Mesendoderm (in vitro differentiated cells): ENCODE measurements around the gene SEPTIN10.

Experiments used
- DNase-seq: peaks from one replicate; pipeline ENCODE4 v3.0.0; 2013
- H2AK5ac ChIP-seq: 2 replicates; pipeline ENCODE4 v1.6.1; 2013; ENCODE audit warnings: low read length, inconsistent platforms
- H2BK120ac ChIP-seq: 2 replicates; pipeline ENCODE4 v1.6.1; 2013; ENCODE audit warnings: low read depth, mild to moderate bottlenecking, low read length, moderate library complexity, mixed read lengths
- H2BK15ac ChIP-seq: replicated peaks from 2 replicates; pipeline ENCODE4 v1.6.1; 2013; ENCODE audit warnings: low read depth, mild to moderate bottlenecking, moderate library complexity
- H2BK5ac ChIP-seq: 2 replicates; pipeline ENCODE4 v1.6.1; 2013; ENCODE audit warnings: low read length, inconsistent platforms
- H3K18ac ChIP-seq: 2 replicates; pipeline ENCODE4 v1.6.1; 2013; ENCODE audit warnings: mild to moderate bottlenecking, low read length, mixed read lengths
- H3K23ac ChIP-seq: one replicate; pipeline ENCODE4 v1.6.1; 2013; ENCODE audit warnings: low read length
- H3K27ac ChIP-seq: 2 replicates; pipeline ENCODE4 v1.5.1; 2013; ENCODE audit warnings: low read depth, mild to moderate bottlenecking, inconsistent platforms, low read length, moderate library complexity
- H3K27me3 ChIP-seq: 2 replicates; pipeline ENCODE4 v1.6.1; 2013; ENCODE audit warnings: low read length, control low read depth, mild to moderate bottlenecking, inconsistent platforms; ENCODE audit not compliant: insufficient read depth, poor library complexity
- H3K36me3 ChIP-seq: 2 replicates; pipeline ENCODE4 v1.6.1; 2013; ENCODE audit warnings: low read length, inconsistent platforms; ENCODE audit not compliant: control insufficient read depth, insufficient read depth
- H3K4ac ChIP-seq: one replicate; pipeline ENCODE4 v1.6.1; 2013; ENCODE audit warnings: low read depth, mild to moderate bottlenecking, low read length, moderate library complexity
- H3K4me1 ChIP-seq: 2 replicates; pipeline ENCODE4 v1.6.1; 2013; ENCODE audit warnings: low read depth, low read length, inconsistent platforms; ENCODE audit not compliant: control insufficient read depth
- H3K4me2 ChIP-seq: 2 replicates; pipeline ENCODE4 v1.6.1; 2013; ENCODE audit warnings: low read length
- H3K4me3 ChIP-seq: 2 replicates; pipeline ENCODE4 v1.5.1; 2013; ENCODE audit warnings: mild to moderate bottlenecking, low read length
- H3K56ac ChIP-seq: one replicate; pipeline ENCODE4 v1.6.1; 2013; ENCODE audit warnings: low read length
- H3K79me1 ChIP-seq: 2 replicates; pipeline ENCODE4 v1.6.1; 2013; ENCODE audit warnings: low read length, inconsistent platforms
- H3K79me2 ChIP-seq: 2 replicates; pipeline ENCODE4 v1.6.1; 2013; ENCODE audit warnings: mild to moderate bottlenecking, low read length; ENCODE audit not compliant: control insufficient read depth, insufficient read depth
- H3K9ac ChIP-seq: 2 replicates; pipeline ENCODE4 v1.6.1; 2013; ENCODE audit warnings: low read length, inconsistent platforms
- H4K5ac ChIP-seq: one replicate; pipeline ENCODE4 v1.6.1; 2013; ENCODE audit warnings: low read length
- H4K8ac ChIP-seq: one replicate; pipeline ENCODE4 v1.6.1; 2013; ENCODE audit warnings: low read depth, mild to moderate bottlenecking, control low read depth, low read length, moderate library complexity
- WGBS: extraction: QIAGEN DNeasy Blood & Tissue Kit; methylation state at CpG from one replicate; pipeline ENCODE4 v1.1.7; 2013; ENCODE audit warnings: low lambda C conversion rate, missing lambda C conversion rate; ENCODE audit not compliant: insufficient coverage; ENCODE audit errors: extremely low coverage; 5-methylcytosine and 5-hydroxymethylcytosine counted together

Gene SEPTIN10

DNA sequence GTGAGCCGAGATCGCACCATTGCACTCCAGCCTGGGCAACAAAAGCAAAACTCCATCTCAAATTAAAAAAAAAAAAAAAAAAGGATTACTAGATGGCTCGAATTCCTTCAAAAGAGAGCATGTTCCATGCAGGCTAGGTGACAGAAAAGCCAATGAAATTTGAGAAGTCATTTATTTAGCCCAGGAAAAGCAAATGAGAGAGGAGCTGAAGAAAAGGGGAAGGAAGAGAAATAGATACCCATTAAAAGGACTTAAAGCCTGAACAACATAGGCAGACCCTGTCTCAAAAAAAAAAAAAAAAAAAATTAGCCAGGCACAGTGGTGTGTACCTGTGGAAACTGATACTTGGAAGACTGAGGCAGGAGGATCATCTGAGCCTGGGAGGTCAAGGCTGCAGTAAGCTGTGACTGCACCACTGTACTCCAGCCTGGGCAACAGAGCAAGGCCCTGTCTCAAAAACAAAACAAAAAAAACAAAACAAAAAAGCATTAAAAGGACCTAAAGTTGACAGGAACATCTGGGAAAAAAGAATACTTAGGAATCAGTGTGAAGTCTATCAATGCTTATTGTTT, 11.1 kb downstream of the SEPTIN10 start:
- no peak overlapping the region for H3K4ac ChIP-seq
- H3K4me1 ChIP-seq: peaks cover 10% of the 10 kb centered on the region
- no peak overlapping the region for H3K23ac ChIP-seq
- no peak overlapping the region for H3K4me2 ChIP-seq
- no peak overlapping the region for H2BK5ac ChIP-seq
- H4K5ac ChIP-seq: no peak overlapping the region
- H3K27me3 ChIP-seq: no peaks in the 10 kb centered on the region
- H4K8ac ChIP-seq: no peak overlapping the region
- H3K18ac ChIP-seq: no peak overlapping the region
- H3K56ac ChIP-seq: no peak overlapping the region
- peaks cover 53% of the 10 kb centered on the region for H3K79me2 ChIP-seq
- peaks cover 14% of the 10 kb centered on the region for H3K79me1 ChIP-seq
- H3K9ac ChIP-seq: no peak overlapping the region
- H3K36me3 ChIP-seq: no peaks in the 10 kb centered on the region
- no peak overlapping the region for H3K27ac ChIP-seq
- H2BK15ac ChIP-seq: no peak overlapping the region
- H2BK120ac ChIP-seq: no peak overlapping the region
- H3K4me3 ChIP-seq: no peak overlapping the region
- H2AK5ac ChIP-seq: no peak overlapping the region
- no peak for DNase-seq
- WGBS: no CpG with 5 or more reads among the region's 3 CpGs

GRCh38 chr2:109601783-109602182, 12.0 kb downstream of the SEPTIN10 start:
- H3K4ac ChIP-seq: no peak overlapping the region
- WGBS: no CpG with 5 or more reads among the region's 6 CpGs
- no peak for DNase-seq

DNA sequence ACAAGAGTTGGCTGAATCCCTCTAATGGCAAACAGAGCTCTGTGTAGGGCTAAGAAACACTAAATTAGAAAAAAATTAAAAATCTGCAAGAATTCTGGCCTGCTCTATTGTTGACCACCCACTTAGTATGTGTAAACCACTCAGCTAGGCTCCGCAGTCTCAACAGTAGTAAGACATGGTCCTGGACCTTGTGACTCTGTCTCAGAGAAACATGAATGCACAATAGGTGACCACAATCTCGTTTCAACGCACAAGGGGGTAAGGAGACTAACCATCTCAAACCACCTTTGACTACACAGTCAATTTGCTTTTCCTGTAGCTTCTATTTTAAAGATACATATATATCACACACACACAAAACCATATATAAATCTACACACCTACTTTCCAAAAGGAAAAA, 16.5 kb downstream of the SEPTIN10 start:
- Histone ChIP-seq H3K9ac (no peak overlapping the region), H3K27ac (no peak overlapping the region), H3K27me3 (no peaks in the 10 kb centered on the region), H2AK5ac (no peak overlapping the region), H2BK120ac (no peak overlapping the region), H3K79me1 (peaks cover 26% of the 10 kb centered on the region), H3K56ac (no peak overlapping the region), H3K4ac (no peak overlapping the region), H3K18ac (no peak overlapping the region), H2BK15ac (no peak overlapping the region), H3K4me1 (peaks cover 8% of the 10 kb centered on the region), H3K36me3 (no peaks in the 10 kb centered on the region), H3K4me2 (no peak overlapping the region), H4K8ac (no peak overlapping the region), H3K79me2 (peaks cover 58% of the 10 kb centered on the region), H3K23ac (no peak overlapping the region), H4K5ac (no peak overlapping the region), H3K4me3 (no peak overlapping the region), H2BK5ac (no peak overlapping the region)
- DNase-seq: no peak
- WGBS: no CpG with 5 or more reads among the region's 3 CpGs

More at GRCh38 chr2:109601783-109602182, 12.0 kb downstream of the SEPTIN10 start:
- Histone ChIP-seq H2BK120ac (no peak overlapping the region), H3K56ac (no peak overlapping the region), H3K18ac (no peak overlapping the region), H3K4me3 (no peak overlapping the region), H3K9ac (no peak overlapping the region), H3K23ac (no peak overlapping the region), H3K27me3 (no peaks in the 10 kb centered on the region), H2BK15ac (no peak overlapping the region), H4K5ac (no peak overlapping the region), H3K79me2 (peaks cover 55% of the 10 kb centered on the region), H3K36me3 (no peaks in the 10 kb centered on the region), H2BK5ac (no peak overlapping the region), H3K27ac (no peak overlapping the region), H4K8ac (no peak overlapping the region), H2AK5ac (no peak overlapping the region), H3K4me2 (no peak overlapping the region), H3K79me1 (peaks cover 19% of the 10 kb centered on the region), H3K4me1 (peaks cover 10% of the 10 kb centered on the region)

DNA sequence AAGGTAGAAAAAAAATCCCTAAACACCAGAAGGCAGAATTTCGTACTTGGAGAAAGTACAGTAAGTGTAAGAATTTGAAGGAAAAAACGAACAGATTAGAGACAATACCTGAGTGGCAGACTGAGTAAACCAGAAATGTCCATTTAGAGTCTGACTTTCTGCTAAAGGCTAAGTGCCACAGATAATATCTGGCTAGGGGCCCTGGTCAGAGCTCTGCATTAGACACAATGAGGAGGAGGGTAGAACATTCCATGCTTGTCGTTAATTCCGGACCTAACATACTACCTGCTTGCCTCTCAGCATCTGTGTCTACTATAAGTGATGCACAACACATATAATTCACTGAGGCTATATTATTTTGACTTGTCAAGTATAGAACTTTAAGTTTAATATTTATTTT, 18.1 kb downstream of the SEPTIN10 start:
- Histone ChIP-seq H3K36me3 (no peaks in the 10 kb centered on the region), H3K27me3 (no peaks in the 10 kb centered on the region), H3K27ac (no peak overlapping the region), H2AK5ac (no peak overlapping the region), H3K4ac (no peak overlapping the region), H3K79me1 (peaks cover 21% of the 10 kb centered on the region), H3K9ac (no peak overlapping the region), H3K23ac (no peak overlapping the region), H3K4me2 (no peak overlapping the region), H3K79me2 (peaks cover 49% of the 10 kb centered on the region), H3K4me3 (no peak overlapping the region), H2BK15ac (no peak overlapping the region), H3K56ac (no peak overlapping the region), H3K4me1 (peaks cover 2% of the 10 kb centered on the region), H4K5ac (no peak overlapping the region), H3K18ac (no peak overlapping the region), H4K8ac (no peak overlapping the region), H2BK120ac (no peak overlapping the region), H2BK5ac (no peak overlapping the region)
- DNase-seq: no peak
- WGBS: no CpG with 5 or more reads among the region's 4 CpGs

- no peak overlapping the region for H3K18ac ChIP-seq
- no peak overlapping the region for H2BK5ac ChIP-seq
- no peaks in the 10 kb centered on the region for H3K36me3 ChIP-seq
- H2BK120ac ChIP-seq: no peak overlapping the region
- H2AK5ac ChIP-seq: no peak overlapping the region
- no peak for DNase-seq
- H4K5ac ChIP-seq: no peak overlapping the region
- H3K9ac ChIP-seq: no peak overlapping the region
- H3K27me3 ChIP-seq: no peaks in the 10 kb centered on the region
- H3K4ac ChIP-seq: no peak overlapping the region
- H3K23ac ChIP-seq: no peak overlapping the region
- no peak overlapping the region for H3K27ac ChIP-seq
- no CpG with 5 or more reads among the region's 16 CpGs for WGBS
- H2BK15ac ChIP-seq: no peak overlapping the region
- peaks cover 15% of the 10 kb centered on the region for H3K79me1 ChIP-seq
- H3K79me2 ChIP-seq: peaks cover 38% of the 10 kb centered on the region
- H4K8ac ChIP-seq: no peak overlapping the region
- no peak overlapping the region for H3K4me3 ChIP-seq
- no peak overlapping the region for H3K4me2 ChIP-seq
- H3K4me1 ChIP-seq: no peaks in the 10 kb centered on the region
- H3K56ac ChIP-seq: no peak overlapping the region
Observed at GRCh38 chr2:109594246-109594885, 19.4 kb downstream of the SEPTIN10 start.

DNA sequence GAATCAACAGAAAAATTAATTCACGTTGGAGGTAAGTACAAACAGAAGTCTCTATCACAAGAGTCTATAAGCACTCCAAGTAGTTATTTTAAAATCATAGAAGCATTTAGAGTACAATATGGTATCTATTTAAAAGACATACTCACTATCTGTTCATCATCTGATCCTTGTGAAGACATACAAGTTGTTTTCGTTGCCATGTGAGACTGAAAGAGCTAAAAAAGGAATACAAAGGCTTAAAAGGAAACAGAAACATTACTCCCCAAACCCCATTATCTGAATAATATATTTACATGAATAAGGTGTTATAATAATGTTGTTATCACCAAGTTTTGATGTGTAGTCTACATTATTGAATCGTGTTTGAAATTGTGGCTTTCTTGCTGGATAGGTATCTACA, 20.9 kb downstream of the SEPTIN10 start:
- no peak overlapping the region for H2BK120ac ChIP-seq
- H4K8ac ChIP-seq: no peak overlapping the region
- no peaks in the 10 kb centered on the region for H3K27me3 ChIP-seq
- no peak overlapping the region for H3K23ac ChIP-seq
- H3K79me1 ChIP-seq: peaks cover 16% of the 10 kb centered on the region
- no peak overlapping the region for H3K56ac ChIP-seq
- no peak overlapping the region for H3K4ac ChIP-seq
- H3K36me3 ChIP-seq: no peaks in the 10 kb centered on the region
- H3K79me2 ChIP-seq: peaks cover 31% of the 10 kb centered on the region
- H3K4me3 ChIP-seq: no peak overlapping the region
- H3K27ac ChIP-seq: no peak overlapping the region
- no peak overlapping the region for H3K18ac ChIP-seq
- no peak overlapping the region for H2AK5ac ChIP-seq
- no peak overlapping the region for H3K4me2 ChIP-seq
- H4K5ac ChIP-seq: no peak overlapping the region
- WGBS: 100% methylated on average over 1 of the region's 3 CpGs
- H3K4me1 ChIP-seq: no peaks in the 10 kb centered on the region
- H2BK15ac ChIP-seq: no peak overlapping the region
- no peak for DNase-seq
- H3K9ac ChIP-seq: no peak overlapping the region
- no peak overlapping the region for H2BK5ac ChIP-seq
